GM21737 (cell line): ENCODE measurements around the gene PROX1.

Experiments
- ATAC-seq: cut with Tn5 transposase; IDR thresholded peaks from one replicate; pipeline ENCODE4 v1.9.1; 2021; ENCODE audit warnings: mild to moderate bottlenecking, moderate library complexity; ENCODE audit not compliant: unreplicated experiment

Gene PROX1

DNA sequence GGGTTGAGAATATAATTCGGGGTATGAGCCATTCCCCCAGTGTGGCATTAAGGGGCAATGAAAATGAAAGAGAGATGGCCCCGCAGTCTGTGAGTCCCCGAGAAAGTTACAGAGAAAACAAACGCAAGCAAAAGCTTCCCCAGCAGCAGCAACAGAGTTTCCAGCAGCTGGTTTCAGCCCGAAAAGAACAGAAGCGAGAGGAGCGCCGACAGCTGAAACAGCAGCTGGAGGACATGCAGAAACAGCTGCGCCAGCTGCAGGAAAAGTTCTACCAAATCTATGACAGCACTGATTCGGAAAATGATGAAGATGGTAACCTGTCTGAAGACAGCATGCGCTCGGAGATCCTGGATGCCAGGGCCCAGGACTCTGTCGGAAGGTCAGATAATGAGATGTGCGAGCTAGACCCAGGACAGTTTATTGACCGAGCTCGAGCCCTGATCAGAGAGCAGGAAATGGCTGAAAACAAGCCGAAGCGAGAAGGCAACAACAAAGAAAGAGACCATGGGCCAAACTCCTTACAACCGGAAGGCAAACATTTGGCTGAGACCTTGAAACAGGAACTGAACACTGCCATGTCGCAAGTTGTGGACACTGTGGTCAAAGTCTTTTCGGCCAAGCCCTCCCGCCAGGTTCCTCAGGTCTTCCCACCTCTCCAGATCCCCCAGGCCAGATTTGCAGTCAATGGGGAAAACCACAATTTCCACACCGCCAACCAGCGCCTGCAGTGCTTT is 9.4 kb downstream of the PROX1 start:
- no peak for ATAC-seq

DNA sequence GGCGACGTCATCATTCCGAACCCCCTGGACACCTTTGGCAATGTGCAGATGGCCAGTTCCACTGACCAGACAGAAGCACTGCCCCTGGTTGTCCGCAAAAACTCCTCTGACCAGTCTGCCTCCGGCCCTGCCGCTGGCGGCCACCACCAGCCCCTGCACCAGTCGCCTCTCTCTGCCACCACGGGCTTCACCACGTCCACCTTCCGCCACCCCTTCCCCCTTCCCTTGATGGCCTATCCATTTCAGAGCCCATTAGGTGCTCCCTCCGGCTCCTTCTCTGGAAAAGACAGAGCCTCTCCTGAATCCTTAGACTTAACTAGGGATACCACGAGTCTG is 10.0 kb downstream of the PROX1 start:
- ATAC-seq, result no peak

DNA sequence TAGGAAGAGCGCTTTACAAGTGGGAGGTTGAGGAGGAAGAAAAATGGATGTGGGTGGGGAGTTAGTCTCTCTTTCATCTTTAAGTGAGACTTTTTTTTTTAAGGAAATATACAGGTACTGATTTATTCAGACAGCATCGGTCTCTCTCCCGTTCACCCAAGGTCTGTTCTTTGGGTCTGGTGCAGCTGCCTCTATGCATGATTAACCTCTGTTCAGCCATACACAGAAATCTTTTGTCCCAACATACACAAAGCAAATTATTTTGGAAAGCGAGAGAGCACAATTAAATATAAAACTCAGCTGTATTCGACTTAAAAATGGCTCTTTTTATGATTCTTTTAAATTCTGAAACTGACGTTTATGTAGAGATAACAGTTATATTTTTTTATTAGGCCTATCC is 11.0 kb downstream of the PROX1 start:
- ATAC-seq, result no peak

DNA sequence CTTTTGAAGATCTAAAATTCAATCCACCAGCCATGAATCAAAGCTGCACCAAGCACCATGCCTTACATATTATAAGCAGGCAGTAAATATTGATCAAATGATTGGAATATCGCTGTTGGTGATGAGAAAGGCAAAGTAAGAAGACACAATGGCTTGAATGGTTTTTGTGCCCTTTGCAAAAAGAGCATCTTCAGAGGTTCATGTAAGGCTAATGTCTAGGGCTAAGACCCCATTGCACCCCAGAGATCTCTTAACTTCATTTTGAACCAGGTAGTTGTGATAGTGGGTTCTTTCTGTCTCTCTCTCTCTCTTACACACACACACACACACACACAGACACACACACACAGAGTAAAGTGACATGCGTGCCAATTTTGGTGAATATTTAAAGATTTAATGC is 12.0 kb downstream of the PROX1 start:
- no peak for ATAC-seq

DNA sequence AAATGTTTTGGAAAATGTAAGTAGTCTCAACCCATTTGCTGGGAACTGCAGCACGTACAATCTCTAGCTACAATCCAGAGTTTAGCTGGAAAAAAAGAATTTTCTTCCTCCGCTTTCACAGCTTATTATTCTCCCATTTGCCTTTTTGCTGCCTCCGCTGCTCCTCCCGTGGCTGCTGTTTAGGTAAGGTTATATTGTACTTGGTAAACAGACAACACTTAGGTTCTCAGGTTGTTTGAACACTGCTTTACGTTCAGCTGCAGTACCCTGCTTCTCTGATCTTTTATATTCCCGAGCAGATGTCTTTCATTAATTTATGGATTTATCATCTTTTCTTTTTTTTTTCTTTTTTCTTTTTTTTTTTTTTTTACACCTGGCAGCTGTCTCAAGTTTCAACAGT is 14.3 kb downstream of the PROX1 start:
- no peak for ATAC-seq

DNA sequence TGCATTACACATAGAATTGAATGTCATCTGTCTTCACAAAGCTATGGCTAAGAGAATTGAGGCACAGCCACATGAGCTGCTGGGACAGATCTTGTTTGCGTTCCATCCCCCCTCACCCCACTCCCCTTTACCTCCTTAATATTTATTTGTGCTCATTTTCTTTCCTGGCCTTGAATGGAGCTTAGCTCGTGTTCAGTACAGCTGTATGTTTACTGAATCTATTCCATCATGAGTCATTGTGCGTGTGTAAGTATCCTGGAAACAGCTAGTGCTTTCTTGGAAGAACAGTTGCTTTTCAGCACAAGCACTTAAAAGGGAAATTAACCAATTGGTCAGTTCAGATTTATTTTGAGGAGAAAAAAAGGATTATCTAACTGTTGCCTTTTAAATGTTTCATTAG is 14.7 kb downstream of the PROX1 start:
- ATAC-seq, result no peak

DNA sequence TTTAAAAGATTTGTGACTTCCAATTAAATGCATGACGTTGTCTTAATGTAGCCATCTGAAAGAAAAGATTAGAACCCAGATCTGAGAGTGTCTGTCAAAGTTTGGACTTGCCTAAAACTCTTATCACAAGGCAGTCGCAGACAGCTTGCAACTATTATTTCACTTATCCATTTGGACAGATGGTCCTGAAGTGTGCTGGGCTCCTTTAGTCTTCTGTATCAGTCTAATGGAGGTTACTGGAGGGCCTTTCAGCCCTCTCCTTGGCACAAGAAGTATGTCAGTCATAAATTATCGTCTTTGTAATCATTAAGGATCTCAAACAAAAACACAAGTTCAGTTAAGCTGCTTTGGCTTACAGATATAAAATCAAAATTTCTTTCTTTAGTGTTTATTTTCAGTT is 15.5 kb downstream of the PROX1 start:
- ATAC-seq, result no peak

DNA sequence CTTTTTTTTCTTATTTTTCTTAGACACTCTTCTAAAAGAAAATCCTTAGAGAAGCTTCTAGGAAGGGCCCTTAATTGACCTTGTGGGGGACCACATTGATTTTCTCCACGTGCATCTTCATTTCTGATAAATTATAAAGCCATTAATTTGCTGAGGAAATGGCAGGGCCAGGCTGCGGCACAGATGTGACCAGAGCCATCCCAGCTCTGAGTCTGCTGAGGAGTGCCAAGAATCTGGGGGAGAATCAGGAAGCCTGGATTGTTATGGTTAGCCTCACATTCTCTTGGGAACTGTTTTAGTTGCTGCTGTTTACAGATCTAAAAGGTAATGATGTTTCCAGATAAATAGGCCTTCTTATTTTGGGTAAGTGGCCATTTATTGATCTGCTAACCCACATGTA is 16.2 kb downstream of the PROX1 start:
- no peak for ATAC-seq

DNA sequence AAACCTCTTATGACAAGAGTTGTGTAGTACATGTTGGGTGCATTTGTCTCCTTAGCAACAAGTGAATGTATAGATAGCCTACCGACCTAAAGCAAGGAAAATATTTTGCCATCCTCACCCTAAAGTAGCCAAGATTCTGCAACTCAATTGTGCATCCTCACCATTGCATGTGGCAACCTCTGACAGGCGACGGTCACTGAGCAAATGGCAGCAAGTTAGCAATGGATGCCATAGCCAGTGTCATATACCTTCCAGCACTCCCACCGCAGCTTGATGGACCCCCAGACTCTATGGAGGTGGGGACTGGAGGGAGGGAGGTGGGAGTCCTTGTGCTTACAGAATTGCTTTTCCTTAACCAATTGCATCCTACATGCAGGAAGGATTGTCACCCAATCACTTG is 17.0 kb downstream of the PROX1 start:
- no peak for ATAC-seq

DNA sequence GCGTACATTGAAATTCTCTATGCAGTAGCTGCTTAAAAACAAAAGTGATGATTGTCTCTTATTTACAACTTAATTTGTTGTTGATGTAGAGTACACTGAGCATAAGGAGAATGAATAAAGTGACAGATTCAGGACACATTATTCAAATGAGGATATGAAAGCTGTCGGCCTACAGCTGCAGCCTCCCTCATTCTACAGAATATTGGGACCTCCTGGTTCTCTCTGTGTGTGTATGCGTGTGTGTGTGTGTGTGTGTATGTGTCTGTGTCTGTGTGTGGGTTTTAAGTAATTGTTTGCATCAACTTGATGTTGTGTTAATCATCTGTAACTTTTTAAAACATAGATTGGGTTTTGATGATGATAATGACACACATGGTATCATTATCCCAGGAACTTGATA is 17.9 kb downstream of the PROX1 start:
- no peak for ATAC-seq

DNA sequence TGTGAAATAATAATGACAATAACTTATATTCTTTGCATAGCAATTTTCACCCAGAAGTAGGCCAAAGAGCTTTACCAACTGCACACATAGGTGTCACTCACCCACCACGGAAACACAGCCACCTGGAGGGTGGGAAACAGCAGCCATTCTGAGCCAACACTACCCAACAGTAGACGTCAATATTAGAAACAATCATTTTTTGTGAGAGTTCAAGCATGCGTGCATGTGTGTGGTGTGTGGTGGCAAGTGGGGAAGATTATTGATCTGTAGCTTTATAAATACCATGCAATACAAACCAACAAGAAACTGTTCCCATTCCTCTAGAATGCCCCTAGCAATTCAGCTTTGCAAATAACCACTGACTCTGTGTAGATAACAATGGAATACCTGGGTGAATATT is 19.1 kb downstream of the PROX1 start:
- ATAC-seq, result no peak

DNA sequence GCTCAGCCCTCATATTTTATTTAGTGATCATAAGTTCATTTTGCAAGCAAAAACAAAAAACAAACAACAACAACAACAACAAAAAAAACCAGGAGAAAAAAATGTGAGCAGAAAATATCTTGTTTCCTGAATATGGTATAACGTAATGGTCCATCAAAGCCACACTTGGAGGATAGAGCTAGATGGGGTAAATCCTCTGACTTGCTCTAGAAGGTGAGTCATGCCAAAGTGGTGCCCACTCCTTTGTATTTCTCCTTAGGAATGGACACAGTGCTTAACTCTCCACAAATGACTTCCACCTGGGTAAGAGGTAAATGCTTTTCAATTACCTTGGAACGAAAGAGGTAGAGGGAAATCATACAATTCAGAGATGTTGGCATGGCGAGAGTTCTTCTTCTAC is 20.6 kb downstream of the PROX1 start:
- no peak for ATAC-seq

DNA sequence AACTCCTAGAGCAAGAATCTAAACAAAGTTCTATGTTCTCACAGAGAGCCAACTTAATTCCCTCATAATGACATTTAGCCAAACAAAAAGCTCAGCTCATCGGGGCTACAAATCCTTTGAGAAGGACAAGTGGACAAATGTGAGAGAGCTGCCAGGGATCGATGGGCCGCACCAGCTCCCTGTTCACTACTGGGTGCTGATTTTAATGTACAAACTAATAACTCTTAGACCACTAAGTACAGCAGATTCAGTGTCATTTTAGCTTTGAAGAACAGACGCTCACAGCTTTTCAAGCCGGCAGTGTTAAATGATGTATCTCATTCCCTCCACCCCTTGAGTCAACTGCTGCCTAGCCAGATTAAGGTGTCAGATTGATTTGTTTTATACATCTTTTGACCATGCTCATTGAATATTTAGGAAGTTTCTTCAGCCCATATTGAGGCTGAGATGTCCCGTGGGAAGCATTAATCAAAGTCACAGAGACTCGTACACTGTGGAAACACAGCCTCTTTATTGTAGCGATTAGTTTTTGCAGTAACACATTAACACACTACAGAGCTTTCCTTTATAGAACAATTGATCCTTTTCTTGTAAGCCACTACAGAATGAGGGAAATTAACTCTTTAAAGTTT is 21.1 kb downstream of the PROX1 start:
- ATAC-seq, result no peak

DNA sequence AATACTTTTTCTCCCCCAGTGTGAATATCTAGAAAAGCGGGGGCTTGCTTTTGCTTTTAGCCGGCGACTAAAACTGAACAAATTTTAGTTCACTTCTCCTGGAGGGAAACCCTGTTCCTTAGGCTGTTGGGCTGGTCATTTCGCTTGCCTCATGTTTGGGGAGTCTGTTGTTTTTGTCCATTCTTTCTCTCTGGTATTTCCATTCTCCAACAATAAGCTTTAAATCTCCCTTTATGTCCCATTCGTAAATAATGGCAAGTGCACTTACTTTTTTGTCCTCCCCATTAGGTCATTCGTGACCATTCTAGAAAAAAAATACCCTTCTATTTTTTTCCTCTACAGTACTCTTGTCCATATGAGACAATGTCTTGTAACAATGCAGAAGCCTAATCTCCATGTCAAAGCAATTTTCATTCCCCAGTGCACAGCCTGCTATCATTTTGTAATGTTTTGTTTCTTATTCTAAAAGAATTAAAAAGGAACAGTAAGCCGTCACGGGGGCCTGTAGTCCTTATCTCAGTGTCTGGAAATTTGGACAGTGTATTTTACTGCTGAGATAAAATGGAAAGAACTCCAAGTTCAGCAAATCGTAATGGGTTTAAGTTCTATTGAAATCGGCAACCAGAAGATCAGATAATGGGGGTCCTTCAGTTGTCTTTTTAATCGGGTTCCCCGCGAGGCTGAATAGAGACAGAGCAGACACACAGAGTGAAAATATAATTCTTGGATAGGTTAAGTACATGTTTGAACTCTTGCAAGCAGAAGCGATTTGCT is 21.8 kb downstream of the PROX1 start:
- ATAC-seq, result no peak

DNA sequence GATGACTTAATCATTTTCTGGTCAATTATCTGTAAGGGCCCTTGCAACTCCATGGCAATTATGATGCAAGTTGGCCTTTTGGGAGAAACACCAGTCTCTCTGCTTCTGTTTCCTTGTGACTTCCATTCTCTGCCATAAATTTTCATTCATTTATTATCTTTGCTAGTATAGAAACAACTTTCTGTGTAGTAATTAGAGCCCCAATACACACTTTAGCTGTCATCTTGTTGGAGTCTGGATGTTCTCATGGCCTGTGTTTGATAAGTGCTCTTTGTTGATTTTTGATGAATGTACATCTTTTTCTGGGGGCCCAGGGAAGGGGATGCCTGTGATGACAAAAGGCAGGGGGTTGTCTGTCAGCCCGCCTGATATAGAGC is 22.4 kb downstream of the PROX1 start:
- no peak for ATAC-seq

DNA sequence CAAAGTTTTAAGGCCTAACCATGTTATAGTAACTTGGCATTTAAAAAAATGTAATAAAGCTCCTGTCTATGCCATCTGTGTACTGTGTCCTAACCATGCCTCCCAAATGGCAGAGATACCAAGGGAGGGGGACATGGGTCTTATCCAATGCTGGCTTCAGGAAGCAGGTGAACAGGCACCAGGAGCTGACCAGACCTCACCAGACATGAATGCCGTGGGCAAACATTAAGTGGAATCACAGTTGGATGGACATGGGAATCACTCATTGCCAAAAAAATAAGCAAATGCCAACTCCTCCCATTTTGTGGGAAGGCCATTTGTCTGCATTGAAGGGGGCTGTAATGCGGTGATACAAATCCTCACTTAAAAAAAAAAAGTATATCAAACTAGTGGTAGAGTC is 22.9 kb downstream of the PROX1 start:
- ATAC-seq, result no peak

DNA sequence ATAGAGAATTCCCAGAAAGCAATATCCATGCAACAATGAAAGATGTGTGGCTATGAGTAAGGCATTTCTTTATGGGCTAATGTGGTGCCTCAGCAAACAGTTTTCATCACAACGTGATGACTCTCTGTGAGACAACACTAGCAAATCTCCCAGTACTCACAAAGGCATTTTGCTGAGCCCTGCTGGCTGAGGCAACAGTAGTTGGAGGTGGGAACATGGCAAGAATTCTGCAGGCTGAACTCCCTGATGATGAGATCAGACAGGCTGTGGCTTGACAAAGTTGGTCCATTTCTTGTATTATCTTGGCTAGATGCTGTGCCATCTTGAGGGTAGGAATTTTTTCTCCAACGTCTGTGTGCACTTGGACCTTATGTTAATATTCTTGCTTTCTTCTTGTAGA is 24.6 kb downstream of the PROX1 start:
- no peak for ATAC-seq

DNA sequence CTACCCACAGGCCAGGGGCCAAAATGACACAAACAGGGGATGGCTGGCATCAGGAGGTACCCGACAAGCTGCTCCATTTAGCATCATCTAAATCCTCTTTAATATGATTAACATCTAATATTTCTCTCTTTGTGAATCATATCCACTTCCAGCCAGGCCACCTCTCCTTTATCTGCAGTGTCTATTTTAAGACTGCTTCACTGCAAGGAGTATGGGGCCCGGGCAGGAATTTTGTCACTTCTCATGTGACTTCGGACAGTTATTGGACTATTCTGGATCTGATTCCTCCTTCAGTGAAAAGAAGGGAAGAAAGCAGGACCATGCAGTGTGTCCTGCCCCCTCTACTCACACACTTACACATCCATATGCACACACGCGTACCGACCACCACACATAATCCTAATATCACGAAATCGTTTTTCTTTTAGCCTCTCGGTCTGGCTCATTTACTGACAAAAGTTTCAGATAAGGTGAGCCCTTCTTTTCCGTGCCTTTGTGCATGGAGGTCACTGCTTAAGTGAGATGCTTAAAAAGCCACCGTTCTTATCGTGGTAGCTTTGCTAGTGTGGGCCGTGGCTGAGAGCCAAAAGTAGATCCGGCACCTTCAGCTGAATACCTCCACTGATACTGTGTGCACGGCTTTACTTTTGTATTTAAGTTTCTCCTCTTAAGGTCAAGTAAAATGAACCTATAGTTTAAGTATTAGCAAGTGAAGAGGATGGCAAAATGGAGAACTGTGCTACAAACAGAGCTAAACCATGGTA is 26.0 kb downstream of the PROX1 start:
- no peak for ATAC-seq

DNA sequence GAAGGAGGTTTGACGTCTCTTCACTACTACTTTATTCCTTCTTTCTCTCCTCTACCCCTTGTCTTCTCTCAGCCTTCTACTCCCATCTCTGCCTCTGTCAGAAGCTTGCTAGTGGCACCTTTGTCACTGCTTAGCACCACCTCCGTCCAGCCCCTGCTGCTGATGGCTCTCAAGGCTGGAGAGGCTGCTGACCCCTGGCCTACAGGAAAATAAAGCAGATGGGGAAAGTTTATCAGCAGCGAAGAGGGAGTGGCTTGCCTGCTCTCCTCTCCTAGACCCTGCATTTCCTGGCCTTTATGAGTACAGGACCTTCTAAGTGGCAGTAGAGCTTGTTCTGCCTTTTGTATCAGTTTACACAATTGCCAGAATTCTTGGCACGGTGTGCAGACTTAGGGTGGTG is 27.0 kb downstream of the PROX1 start:
- no peak for ATAC-seq

DNA sequence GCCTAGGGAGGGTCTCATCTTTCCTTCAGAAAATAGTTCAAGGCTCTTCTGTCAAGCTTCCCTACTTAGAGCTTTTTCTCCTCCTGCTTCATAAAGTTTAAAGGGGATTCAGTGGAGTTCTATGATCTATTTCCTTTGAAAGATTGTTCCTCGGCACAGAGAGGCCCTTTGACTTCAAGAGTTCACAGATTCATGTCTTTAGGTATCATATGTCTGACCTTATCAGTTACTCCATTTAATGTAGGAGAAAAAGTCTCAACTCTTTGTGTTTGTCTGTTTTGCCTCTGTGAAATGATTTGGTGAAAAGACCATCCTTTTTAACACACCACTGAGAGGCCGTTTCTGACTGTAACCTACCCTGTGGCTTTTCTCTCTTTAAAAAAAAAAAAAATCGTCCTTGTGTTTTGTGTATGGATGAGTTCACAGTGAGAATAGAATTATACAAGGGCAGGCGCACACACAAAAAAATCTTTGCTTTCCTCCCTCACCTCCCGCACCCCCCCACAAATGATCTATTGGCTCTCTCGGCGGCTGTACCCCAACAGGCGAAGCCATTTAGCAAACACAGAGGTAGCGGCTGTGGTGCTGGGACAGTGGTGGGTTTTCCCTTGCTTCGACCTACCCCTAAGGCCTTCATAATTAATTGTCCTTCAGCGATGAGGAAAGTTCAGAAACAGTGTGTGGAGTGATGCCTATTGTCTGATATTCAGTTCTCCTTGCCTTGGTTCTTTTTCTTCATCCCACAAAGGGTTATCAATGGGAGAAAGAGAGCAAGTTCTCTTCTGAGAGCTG is 29.6 kb downstream of the PROX1 start:
- ATAC-seq, result no peak
